ENCODE data around the gene ARID4B.
"Not testable (repeated sequence)": the region's sequence is repeated elsewhere in the genome, so short reads cannot be mapped to it uniquely, and the experiment has no call there.

Gene ARID4B, protein sequence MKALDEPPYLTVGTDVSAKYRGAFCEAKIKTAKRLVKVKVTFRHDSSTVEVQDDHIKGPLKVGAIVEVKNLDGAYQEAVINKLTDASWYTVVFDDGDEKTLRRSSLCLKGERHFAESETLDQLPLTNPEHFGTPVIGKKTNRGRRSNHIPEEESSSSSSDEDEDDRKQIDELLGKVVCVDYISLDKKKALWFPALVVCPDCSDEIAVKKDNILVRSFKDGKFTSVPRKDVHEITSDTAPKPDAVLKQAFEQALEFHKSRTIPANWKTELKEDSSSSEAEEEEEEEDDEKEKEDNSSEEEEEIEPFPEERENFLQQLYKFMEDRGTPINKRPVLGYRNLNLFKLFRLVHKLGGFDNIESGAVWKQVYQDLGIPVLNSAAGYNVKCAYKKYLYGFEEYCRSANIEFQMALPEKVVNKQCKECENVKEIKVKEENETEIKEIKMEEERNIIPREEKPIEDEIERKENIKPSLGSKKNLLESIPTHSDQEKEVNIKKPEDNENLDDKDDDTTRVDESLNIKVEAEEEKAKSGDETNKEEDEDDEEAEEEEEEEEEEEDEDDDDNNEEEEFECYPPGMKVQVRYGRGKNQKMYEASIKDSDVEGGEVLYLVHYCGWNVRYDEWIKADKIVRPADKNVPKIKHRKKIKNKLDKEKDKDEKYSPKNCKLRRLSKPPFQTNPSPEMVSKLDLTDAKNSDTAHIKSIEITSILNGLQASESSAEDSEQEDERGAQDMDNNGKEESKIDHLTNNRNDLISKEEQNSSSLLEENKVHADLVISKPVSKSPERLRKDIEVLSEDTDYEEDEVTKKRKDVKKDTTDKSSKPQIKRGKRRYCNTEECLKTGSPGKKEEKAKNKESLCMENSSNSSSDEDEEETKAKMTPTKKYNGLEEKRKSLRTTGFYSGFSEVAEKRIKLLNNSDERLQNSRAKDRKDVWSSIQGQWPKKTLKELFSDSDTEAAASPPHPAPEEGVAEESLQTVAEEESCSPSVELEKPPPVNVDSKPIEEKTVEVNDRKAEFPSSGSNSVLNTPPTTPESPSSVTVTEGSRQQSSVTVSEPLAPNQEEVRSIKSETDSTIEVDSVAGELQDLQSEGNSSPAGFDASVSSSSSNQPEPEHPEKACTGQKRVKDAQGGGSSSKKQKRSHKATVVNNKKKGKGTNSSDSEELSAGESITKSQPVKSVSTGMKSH (N-terminal part only)

DNA sequence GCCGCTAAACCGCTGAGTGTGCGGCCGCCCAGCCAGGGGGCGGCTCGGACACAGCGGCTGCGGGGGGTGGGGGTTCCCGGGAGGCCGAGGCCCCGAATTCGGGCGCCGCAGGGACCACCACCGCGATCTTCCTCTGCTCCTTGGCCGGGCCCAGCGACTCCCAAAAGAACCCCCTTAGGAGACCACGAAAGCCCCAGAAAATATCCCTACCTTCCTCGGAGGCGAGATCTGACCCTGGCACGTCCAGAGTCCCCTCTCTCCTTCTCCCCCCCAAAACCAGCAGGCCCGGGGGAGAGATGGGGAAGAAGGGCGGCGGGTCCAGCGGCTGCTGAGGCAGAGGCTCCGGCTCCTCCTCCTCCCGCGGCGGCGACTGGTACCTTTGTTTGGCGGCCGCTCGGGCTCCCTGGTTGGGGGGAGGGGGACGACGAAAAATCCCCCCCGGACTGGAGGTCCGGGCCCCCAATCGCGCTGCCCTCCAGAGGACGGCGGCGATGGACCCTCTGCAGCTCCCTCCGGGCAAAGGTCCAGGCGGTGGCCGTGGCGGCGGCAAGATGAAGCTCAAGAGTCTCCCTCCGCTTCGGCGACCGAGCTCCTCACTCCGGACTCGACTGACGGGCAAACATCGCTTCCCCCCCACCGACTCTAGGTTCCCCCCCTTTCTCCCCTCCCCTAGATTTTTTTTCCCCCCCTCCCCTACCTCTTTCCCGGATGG lies at the start of gene ARID4B:
Gene ARID4B (minus strand): TSS at position 621 of the 712 bp plus-strand sequence. CDS start 1,260 bp downstream, outside the sequence.
- peak in 1 of 2 donors; percentile 55 for DNase-seq (ENCODE audit: low read depth in 2 of 2)

DNA sequence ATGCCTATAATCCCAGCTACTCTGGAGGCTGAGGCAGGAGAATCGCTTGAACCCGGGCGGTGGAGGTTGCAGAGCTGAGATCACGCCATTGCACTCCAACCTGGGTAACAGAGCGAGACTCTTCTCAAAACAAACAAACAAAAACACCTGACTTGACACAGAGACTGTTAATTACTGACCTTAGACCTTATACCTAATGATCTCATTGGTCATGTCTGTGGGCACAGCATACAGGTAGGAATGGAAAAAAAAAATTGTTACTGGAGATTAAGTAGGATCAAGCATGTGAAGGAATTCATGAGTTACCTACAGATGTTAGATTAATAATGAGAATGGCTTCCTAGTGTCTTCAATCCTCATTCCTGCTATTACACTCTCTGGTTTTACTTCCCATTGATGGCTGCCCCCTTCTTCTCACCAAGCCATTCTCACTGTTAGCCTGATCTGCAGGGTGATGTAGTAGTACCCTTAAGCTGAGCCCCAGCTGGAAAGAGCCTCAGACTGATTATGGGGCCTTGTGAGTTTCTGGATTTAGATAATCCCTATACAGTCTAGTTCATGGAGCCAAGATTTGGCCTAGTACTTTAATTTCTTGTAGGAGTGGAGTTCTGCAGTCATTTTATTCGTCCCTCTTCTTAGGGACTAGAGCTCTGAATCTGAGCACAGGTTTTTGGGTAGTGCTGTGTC lies 48.1 kb upstream of the ARID4B start:
- DNase-seq (ENCODE audit: low read depth in 2 of 2), result no peak

DNA sequence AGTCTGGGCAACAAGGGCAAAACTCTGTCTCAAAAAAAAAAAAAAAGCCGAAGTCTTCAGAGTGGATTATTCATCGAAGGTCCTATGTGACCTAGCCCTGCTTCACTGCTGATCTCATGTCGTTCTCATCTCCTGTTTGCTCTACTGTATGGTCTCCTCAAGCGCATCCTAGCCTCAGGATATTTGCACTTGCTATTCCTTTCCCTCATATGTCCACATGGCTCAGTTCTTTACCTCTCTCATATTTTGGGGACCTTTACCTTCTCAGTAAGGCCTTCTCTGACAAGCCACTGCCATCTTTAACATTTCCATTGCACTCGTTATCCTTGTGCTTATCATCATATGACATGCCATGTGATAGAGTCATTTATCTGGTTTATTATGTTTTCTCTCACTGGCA lies 41.8 kb upstream of the ARID4B start:
- no peak for DNase-seq (ENCODE audit: low read depth in 2 of 2)

DNA sequence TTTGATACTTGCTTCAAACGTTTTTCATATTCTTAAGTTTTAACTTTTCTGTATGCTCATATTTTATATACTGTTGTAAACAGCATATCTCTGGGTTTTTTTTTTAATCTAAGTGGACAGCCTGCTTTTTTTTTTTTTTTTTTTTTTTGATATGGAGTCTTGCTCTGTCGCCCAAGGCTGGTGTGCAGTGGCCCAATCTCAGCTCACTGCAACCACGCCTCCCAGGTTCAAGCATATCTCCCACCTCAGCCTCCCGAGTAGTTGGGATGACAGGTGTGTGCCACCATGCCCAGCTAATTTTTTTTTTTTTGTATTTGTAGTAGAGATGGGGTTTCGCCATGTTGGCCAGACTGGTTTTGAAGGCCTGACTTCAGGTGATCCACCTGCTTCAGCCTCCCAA lies 40.4 kb upstream of the ARID4B start:
- no peak for DNase-seq (ENCODE audit: low read depth in 2 of 2)

DNA sequence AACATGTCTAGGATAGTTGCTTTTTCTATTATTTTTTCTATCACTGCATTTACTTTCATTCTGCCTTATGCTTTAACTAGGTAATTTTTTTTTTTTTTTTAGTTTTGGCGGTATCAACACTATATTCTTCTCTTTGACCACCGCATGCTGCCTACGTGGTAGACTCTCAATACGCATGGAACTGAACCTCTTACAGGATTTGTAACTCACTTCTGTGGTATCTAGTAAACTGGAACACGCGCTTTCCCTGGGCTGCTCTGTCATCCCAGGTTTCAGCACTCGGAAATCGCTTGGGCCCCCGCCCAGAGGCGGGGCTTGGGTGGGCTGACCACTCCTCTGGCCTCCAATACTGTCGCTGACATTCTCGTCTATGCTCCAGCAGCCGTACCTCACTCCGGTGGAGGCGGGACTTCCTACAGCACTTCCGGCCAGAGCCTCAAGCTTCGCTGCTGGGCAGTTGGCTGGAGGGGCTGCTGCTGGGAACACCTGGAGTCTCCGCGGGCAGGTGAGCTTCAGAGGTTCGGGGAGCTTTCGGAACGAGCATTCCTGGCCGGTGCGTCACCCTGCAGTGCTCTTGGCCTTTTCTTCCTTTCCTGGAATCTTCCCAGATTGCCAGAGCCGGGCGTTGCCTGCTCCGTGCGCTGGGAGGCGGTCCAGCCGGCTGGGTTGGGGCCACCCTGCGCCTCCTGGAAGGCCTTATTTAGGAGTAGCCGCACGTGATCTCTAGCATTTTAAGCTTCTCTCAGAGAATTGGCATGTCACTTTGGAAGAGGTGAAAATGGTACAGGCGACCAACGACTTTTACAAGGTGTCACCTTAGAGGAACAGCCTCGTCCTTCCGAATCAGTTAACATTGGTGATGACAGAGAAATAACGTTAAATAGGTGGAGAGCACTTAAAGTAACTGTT lies 39.3 kb upstream of the ARID4B start, which contains the start of gene TBCE:
Gene TBCE (plus strand): TSS at position 428 of the 909 bp plus-strand sequence. CDS start 12,623 bp downstream, outside the sequence.
- DNase-seq (ENCODE audit: low read depth in 2 of 2), result peak; percentile 65 to 78

- DNase-seq (ENCODE audit: low read depth in 2 of 2), result peak in 1 of 2 donors; percentile 1
Observed at GRCh38 chr1:235366286-235366685, 38.3 kb upstream of the ARID4B start.

- DNase-seq (ENCODE audit: low read depth in 2 of 2), result not testable (repeated sequence)
Observed at GRCh38 chr1:235364189-235364588, 36.2 kb upstream of the ARID4B start.

GRCh38 chr1:235358899-235359298 lies 30.9 kb upstream of the ARID4B start:
- DNase-seq (ENCODE audit: low read depth in 2 of 2), result no peak

DNA sequence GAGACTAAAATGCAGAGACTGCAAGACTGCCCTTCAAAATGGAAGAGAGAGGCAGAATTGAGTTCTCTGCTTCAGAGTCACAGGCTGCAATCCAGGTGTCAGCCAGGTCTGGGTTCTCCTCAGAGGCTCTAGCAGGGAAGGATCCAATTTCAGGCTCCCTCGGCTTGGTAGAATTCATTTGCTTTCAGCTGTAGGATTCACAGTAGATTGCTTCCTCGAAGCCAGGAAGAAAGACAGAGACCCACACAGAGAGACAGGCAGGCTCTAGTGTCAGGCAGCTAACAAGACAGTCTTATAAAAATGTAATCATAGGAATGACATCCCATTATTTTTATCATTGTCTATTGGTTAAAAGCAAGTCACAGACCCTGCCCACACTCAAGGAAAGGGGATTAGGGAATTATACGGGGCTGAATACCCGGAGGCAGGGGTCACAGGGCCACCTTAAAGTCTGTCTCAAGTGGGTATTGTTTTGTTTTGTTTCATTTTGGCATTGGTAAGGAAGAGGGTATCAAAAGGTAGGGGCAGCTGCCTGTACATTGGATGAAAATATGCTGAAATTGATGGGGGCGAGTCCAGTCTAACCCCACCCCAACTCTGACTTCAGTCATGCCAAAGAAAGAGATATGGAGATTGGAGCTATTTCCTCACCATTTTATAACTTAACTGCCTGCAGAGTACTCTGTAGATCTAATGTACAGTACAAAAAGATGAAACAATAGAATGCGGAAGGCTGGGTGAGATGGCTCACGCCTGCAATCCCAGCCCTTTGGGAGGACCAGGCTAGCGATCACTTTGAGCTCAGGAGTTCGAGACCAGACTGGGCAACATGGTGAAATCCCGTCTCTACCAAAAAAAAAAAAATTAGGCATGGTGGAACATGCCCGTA lies 29.8 kb upstream of the ARID4B start:
- DNase-seq (ENCODE audit: low read depth in 2 of 2), result no peak

GRCh38 chr1:235351898-235352297 lies 23.9 kb upstream of the ARID4B start:
- DNase-seq (ENCODE audit: low read depth in 2 of 2), result no peak

DNA sequence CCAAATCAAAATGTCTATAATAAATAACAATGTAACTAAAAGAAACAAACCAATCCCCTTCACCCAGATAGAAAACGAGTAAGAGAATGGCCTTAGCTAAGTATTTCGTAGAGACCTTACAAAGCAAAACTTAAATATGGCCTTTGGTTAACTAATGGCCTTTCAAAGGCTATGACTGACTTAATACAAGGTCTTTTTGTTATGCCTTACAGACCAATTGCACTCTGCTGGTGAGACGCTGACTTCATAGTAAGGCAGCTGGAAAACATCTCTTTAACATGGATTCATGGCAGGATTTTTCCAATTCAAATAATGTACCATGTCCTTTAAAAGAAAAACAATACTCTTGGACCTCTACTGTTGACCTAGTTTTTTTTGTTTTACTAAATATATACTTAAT lies 23.5 kb upstream of the ARID4B start:
- no peak for DNase-seq (ENCODE audit: low read depth in 2 of 2)

GRCh38 chr1:235343726-235344125 lies 15.7 kb upstream of the ARID4B start:
- no peak for DNase-seq (ENCODE audit: low read depth in 2 of 2)

GRCh38 chr1:235342471-235342870 lies 14.5 kb upstream of the ARID4B start:
- no peak for DNase-seq (ENCODE audit: low read depth in 2 of 2)

DNA sequence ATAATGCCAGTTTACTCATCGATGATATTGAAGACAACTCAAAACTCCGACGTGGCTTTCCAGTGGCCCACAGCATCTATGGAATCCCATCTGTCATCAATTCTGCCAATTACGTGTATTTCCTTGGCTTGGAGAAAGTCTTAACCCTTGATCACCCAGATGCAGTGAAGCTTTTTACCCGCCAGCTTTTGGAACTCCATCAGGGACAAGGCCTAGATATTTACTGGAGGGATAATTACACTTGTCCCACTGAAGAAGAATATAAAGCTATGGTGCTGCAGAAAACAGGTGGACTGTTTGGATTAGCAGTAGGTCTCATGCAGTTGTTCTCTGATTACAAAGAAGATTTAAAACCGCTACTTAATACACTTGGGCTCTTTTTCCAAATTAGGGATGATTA lies 14.1 kb upstream of the ARID4B start:
- DNase-seq (ENCODE audit: low read depth in 2 of 2), result no peak

GRCh38 chr1:235341334-235341733 lies 13.4 kb upstream of the ARID4B start:
- DNase-seq (ENCODE audit: low read depth in 2 of 2), result no peak

DNA sequence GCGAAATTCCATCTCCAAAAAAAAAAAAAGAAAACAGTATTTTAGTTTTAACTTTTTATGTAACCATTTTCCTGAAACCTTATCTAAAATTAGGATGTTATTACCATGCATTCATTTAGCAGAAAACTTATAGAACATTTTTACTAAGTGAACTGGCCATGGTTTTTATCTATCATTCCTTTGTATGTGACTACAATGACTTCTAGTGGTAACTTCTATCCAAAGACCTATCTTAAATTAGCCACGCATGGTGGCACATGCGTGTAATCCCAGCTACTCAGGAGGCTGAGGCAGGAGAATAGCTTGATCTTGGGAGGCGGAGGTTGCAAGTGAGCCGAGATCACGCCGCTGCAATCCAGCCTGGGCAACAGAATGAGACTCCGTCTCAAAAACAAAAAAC lies 11.8 kb upstream of the ARID4B start:
- DNase-seq (ENCODE audit: low read depth in 2 of 2), result no peak

GRCh38 chr1:235336903-235337302 lies 8.9 kb upstream of the ARID4B start:
- DNase-seq (ENCODE audit: low read depth in 2 of 2), result no peak

DNA sequence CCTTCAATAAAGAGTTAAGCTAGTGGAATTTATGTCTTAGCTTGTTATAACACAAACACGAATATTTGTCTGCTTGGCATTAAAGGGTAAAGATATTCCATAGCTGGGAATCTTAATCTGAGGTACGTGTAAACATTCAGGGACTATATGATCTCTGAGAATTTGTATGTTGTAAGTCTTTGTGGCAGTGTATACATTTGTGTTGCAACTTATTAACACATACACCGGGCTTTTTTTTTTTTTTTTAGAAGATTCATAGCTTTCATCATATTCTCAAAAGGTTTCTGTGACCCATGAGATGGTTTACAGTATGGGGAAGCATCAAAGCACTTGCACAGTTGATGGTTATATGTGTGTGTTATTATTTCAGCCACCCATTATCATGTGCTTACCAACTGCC lies 3.4 kb upstream of the ARID4B start:
- DNase-seq (ENCODE audit: low read depth in 2 of 2), result no peak

DNA sequence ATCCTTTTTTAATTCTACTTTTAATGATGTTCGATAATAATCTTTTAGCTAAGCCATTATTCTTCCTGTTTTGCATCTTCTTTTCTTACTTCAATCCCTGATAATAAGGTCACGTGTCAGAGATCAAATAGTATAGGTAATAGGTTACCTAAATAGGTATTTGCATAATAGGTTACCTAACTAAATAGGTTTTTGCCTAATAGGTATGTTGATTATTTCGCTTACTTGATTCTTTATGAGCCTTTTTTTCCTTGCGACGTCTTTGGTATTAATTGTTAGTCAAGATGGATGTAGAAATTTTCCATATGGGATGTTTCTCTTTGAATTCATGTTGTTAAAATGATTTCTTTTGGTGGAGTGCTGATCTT lies 2.9 kb upstream of the ARID4B start:
- DNase-seq (ENCODE audit: low read depth in 2 of 2), result no peak
